HepG2 (cell line): Measurements from ENCODE around the gene WNT3A. TPM values are rescaled to one million over a fixed set of nuclear protein-coding genes. Genes with fewer than 3 reads are reported as not detected.

Experiments used
- ATAC-seq: fragments of 200-7000 bp; cut with Tn5 transposase; 3 replicates; pipeline ENCODE4 v1.9.1; 2020; ENCODE audit warnings: mild to moderate bottlenecking, moderate library complexity
- BruUV-seq: library from RNA; stranded (reverse); fragments of 400-500 nt; replicated peaks from 2 replicates; lab custom pipeline; 2021; lab: Mats Ljungman, UMichigan
- CTCF ChIA-PET: fragments of 300-600 bp; formaldehyde crosslinking; extraction: SDS; loops from one replicate; lab custom pipeline; 2021; ENCODE audit warnings: low total read pairs, inconsistent platforms, low intra/inter-chr PET ratio; lab: Yijun Ruan, JAX
- POLR2A ChIA-PET: fragments of 350-600 bp; sonication (Branson Sonifier 250); formaldehyde crosslinking; loops from one replicate; lab custom pipeline; 2020; ENCODE audit warnings: antibody characterized with exemption, inconsistent platforms; lab: Yijun Ruan, JAX
- DNase-seq: peaks from one replicate; pipeline ENCODE4 v3.0.0-alpha.2; 2015; ENCODE audit warnings: low spot score
- FAIRE-seq: peaks from 3 replicates; lab custom pipeline; 2011; peaks lifted over from hg19 to GRCh38; lab: Jason Lieb, UNC
- H2AFZ ChIP-seq: one replicate; pipeline ENCODE4 v1.6.1; 2011; ENCODE audit warnings: low read length, inconsistent platforms
- H3K27ac ChIP-seq: fragments of 300-600 bp; 3 replicates; pipeline ENCODE4 v1.8.0; 2011; ENCODE audit warnings: mixed run types, mild to moderate bottlenecking, mixed read lengths, low read length, inconsistent platforms; ENCODE audit not compliant: insufficient read depth; ENCODE audit errors: extremely low read length
- H3K27me3 ChIP-seq, 2 experiments: fragments of 200-600 bp in 1 of 2; 2 replicates in 1 of 2; 3 replicates in 1 of 2; pipeline versions ENCODE4 v1.6.0 to v1.8.0; 2011; ENCODE audit warnings: low read length in 2 of 2, mild to moderate bottlenecking in 2 of 2, moderate library complexity in 2 of 2, inconsistent platforms in 1 of 2; ENCODE audit not compliant: insufficient read depth in 2 of 2, control insufficient read depth in 1 of 2
- H3K36me3 ChIP-seq, 2 experiments: fragments of 200-600 bp in 1 of 2; replicated peaks in 1 of 2; 2 replicates in 1 of 2; 3 replicates in 1 of 2; pipeline versions ENCODE4 v1.5.1 to v1.8.0; 2011; ENCODE audit warnings: low read length in 2 of 2, inconsistent platforms in 1 of 2; ENCODE audit not compliant: insufficient read depth in 2 of 2, control insufficient read depth in 1 of 2
- H3K4me1 ChIP-seq: 2 replicates; pipeline ENCODE4 v1.5.1; 2012; ENCODE audit warnings: low read length, inconsistent platforms; ENCODE audit not compliant: insufficient read depth
- H3K4me2 ChIP-seq: 2 replicates; pipeline ENCODE4 v1.6.0; 2011; ENCODE audit warnings: low read depth, low read length, inconsistent platforms
- H3K4me3 ChIP-seq, 3 experiments: fragments of 200-600 bp in 1 of 3; sonication (generic), shearing (Covaris generic) in 1 of 3; replicated peaks in 1 of 3; 2 replicates each; pipeline ENCODE4 v1.5.1; 2011 to 2016; ENCODE audit warnings: low read length in 3 of 3, inconsistent platforms in 2 of 3, low read depth in 2 of 3, mild to moderate bottlenecking in 2 of 3, control low read depth in 1 of 3, mixed read lengths in 1 of 3; ENCODE audit not compliant: insufficient read depth in 1 of 3
- H3K79me2 ChIP-seq: one replicate; pipeline ENCODE4 v1.6.1; 2011; ENCODE audit warnings: low read length, inconsistent platforms; ENCODE audit not compliant: insufficient read depth
- H3K9ac ChIP-seq: 2 replicates; pipeline ENCODE4 v1.6.0; 2011; ENCODE audit warnings: mild to moderate bottlenecking, low read depth, low read length, inconsistent platforms; ENCODE audit not compliant: insufficient read depth
- H3K9me3 ChIP-seq: 2 replicates; pipeline ENCODE4 v1.5.1; 2012; ENCODE audit warnings: mild to moderate bottlenecking, low read length
- H4K20me1 ChIP-seq: 2 replicates; pipeline ENCODE4 v1.6.0; 2011; ENCODE audit warnings: inconsistent platforms, mild to moderate bottlenecking, low read length, moderate library complexity; ENCODE audit not compliant: insufficient read depth
- SALL2 ChIP-seq: sonication (generic); formaldehyde crosslinking; IDR thresholded peaks from 2 replicates; pipeline ENCODE4 v1.8.1; 2023; ENCODE audit warnings: mild to moderate bottlenecking, missing genetic modification reagents, inconsistent platforms
- SNAI1 ChIP-seq: sonication (generic); formaldehyde crosslinking; IDR thresholded peaks from 2 replicates; pipeline ENCODE4 v1.5.0; 2020; ENCODE audit warnings: mild to moderate bottlenecking, missing genetic modification reagents, borderline replicate concordance
- TBL1XR1 ChIP-seq: fragments of 150-350 bp; IDR thresholded peaks from 2 replicates; pipeline ENCODE4 v1.6.1; 2014; ENCODE audit warnings: borderline replicate concordance, low read length; ENCODE audit not compliant: partially characterized antibody
- TFDP1 ChIP-seq: IDR thresholded peaks from 2 replicates; pipeline ENCODE4 v1.6.1; 2016; ENCODE audit warnings: missing compliant biosample characterization, missing genetic modification reagents, borderline replicate concordance
- ZNF235 ChIP-seq: sonication (generic); formaldehyde crosslinking; IDR thresholded peaks from 2 replicates; pipeline ENCODE4 v1.8.1; 2023; ENCODE audit warnings: mild to moderate bottlenecking, missing genetic modification reagents, borderline replicate concordance
- ZNF260 ChIP-seq: sonication (generic); formaldehyde crosslinking; IDR thresholded peaks from 2 replicates; pipeline ENCODE4 v1.4.0; 2020; ENCODE audit warnings: missing genetic modification reagents, low read depth, mild to moderate bottlenecking, borderline replicate concordance
- WGBS: methylation state at CpG from one replicate; pipeline ENCODE4 v1.1.6; 2017; ENCODE audit warnings: low lambda C conversion rate; 5-methylcytosine and 5-hydroxymethylcytosine counted together
- in situ Hi-C: cut with HindIII; loops from 2 replicates; pipeline ENCODE4 v1.10.0; 2017; ENCODE audit warnings: low pct_unique_long_range_greater_than_20kb; ENCODE audit not compliant: extremely low pct_ligation_motif_present
- intact Hi-C: fragments of 100-400 bp; cut with micrococcal nuclease; formaldehyde crosslinking; loops from one replicate; pipeline ENCODE4 v1.10.0; 2022; ENCODE audit not compliant: unreplicated experiment
- polyA plus RNA-seq, 8 experiments: library from polyadenylated mRNA; depleted of rRNA in 3 of 8; stranded (reverse) in 7 of 8; unstranded in 1 of 8; fragments of >200 nt; fragmentation: Illumina TruSeq in 4 of 8; extraction: Trizol in 4 of 8; gene quantifications; 2 replicates each; pipeline versions ENCODE4 v1.2.1 to v1.2.3, GENCODE V29; 2011 to 2016; ENCODE audit warnings: low read depth in 4 of 8, missing spikeins in 1 of 8, mixed read lengths in 1 of 8; ENCODE audit not compliant: insufficient read depth in 1 of 8
- total RNA-seq, 5 experiments: library from RNA; depleted of rRNA; stranded (reverse); fragments of >200 nt; fragmentation: Illumina TruSeq; extraction: Trizol; gene quantifications; 2 replicates each; pipeline ENCODE4 v1.2.3, GENCODE V29; 2016; ENCODE audit warnings: low read depth in 1 of 5

Gene WNT3A
- total and polyA plus RNA-seq, 2 of the 13 experiments (the other 11 are each of a cell fraction or from before 2014, with no cell fraction given), result not detected

GRCh38 chr1:228016653-228017355 lies 10.0 kb downstream of the WNT3A start:
- no peaks in the 10 kb centered on the region for H3K79me2 ChIP-seq
- no peaks in the 10 kb centered on the region for H3K4me1 ChIP-seq
- no peaks in the 10 kb centered on the region for H3K9me3 ChIP-seq
- POLR2A ChIA-PET, result no interaction called here
- no peak for ATAC-seq
- TF ChIP-seq TFDP1 (CRISPR knock-in tag) (no peak), SNAI1 (CRISPR knock-in tag) (no peak), TBL1XR1 (no peak), SALL2 (no peak), ZNF235 (CRISPR knock-in tag) (no peak), ZNF260 (no peak)
- TF ChIP-seq, all 625 proteins: peak for 0
- H2AFZ ChIP-seq, result no peak overlapping the region
- no peak overlapping the region for H3K4me2 ChIP-seq
- H3K4me3 ChIP-seq, result no peak overlapping the region
- CTCF ChIA-PET, result no interaction called here
- intact Hi-C loops (no loop called here), in situ Hi-C loops (no loop called here)
- 34% methylated on average over 3 of the region's 12 CpGs for WGBS
- no peaks in the 10 kb centered on the region for H4K20me1 ChIP-seq
- H3K9ac ChIP-seq, result no peak overlapping the region
- no peak for DNase-seq
- no peak for FAIRE-seq
- H3K36me3 ChIP-seq, result no peaks in the 10 kb centered on the region
- no peak overlapping the region for H3K27ac ChIP-seq
- peaks cover 5 to 54% of the 10 kb centered on the region in 2 experiments for H3K27me3 ChIP-seq
- BruUV-seq, result no TSS peak
